HG02759 (cell line): ENCODE results near the gene UAP1L1.

Experiments used
- ATAC-seq: cut with Tn5 transposase; IDR thresholded peaks from one replicate; pipeline ENCODE4 v1.9.1; 2021; ENCODE audit warnings: mild to moderate bottlenecking, moderate library complexity; ENCODE audit not compliant: unreplicated experiment

The UAP1L1 gene

DNA sequence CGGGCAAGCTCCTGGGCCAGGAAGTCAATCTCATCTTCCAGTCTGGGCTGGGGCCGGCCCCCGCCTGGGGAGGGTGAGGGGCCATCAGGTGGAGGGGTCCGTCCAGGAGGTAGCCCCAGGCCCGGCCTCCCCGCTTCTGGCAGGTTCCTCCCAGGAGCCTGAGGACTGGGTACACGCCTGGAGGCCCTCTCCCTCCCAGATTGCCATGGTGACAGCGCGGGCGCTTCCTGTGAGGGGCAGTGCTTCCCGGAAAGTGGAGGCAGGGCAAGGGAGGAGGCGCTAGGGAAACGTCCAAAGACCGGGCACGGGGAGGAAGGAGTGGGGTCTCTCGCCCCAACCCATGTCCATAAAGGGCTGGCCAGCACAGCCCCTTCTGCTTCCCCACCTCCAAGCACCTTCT is 36.2 kb upstream of the UAP1L1 start:
- no peak for ATAC-seq

- no peak for ATAC-seq
Measured at GRCh38 chr9:137042751-137043727, 34.3 kb upstream of the UAP1L1 start.

DNA sequence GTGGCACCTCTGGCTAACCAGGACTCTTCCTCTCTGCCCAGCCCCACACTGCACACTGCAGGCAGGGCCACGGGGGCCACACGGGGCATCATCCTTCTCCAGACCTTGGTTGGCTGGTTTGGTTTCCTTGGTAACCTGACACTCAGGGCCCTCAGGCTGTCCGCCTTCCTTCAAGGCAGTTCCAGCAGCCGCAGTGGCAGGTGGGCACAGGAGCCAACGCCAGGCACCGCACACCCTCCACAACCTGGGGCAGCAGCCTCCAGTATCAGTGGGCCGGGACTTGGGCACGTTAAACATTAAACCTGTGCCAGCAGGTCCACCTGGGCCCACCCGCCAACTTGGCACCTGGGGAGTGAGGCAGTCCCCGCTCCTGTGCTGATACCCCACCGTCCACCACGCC is 33.3 kb upstream of the UAP1L1 start:
- ATAC-seq = no peak

GRCh38 chr9:137044502-137045177 is 32.7 kb upstream of the UAP1L1 start:
- ATAC-seq = no peak

GRCh38 chr9:137045294-137046087 is 31.8 kb upstream of the UAP1L1 start:
- ATAC-seq = no peak

GRCh38 chr9:137046088-137046787 is 31.1 kb upstream of the UAP1L1 start, which contains the start of gene NPDC1:
Gene NPDC1 (minus strand): TSS chr9:137046177. CDS start chr9:137045989, 188 bp downstream.
- ATAC-seq = no peak

GRCh38 chr9:137048655-137049543 is 28.4 kb upstream of the UAP1L1 start:
- no peak for ATAC-seq

- ATAC-seq = no peak
Measured at GRCh38 chr9:137049544-137050449, 27.5 kb upstream of the UAP1L1 start.

GRCh38 chr9:137050570-137050969 is 26.7 kb upstream of the UAP1L1 start:
- no peak for ATAC-seq

DNA sequence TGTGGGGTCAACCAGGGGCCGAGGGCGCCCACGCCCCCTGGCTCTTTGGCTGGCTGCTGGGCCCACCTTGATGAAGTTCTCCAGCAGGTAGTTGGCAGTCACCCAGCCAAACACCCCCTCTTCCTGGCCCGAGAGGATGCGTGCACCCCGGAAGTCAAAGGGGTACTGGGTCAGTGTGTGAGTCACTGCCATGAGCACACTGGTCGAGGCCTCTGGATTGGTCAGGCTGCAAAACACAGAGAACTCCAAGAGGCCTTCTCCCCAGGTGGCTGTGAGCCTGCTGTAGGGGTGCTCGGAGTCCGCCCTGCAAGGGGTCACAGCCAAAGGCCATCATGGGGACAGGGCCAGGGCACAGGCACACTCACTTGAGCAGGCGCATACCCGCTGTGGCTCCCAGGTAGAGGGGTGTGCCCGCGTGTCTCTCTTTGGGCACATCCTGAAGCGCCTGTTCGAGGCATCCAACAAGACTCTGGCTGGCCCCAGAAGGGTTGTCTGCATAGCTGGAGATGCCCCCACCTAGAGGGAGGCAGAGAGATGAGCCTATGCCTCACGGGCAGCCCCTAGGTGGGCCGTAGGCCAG is 26.1 kb upstream of the UAP1L1 start:
- ATAC-seq = no peak

- no peak for ATAC-seq
Measured at GRCh38 chr9:137052293-137052692, 25.0 kb upstream of the UAP1L1 start.

GRCh38 chr9:137052998-137053943 is 24.0 kb upstream of the UAP1L1 start:
- ATAC-seq = no peak

DNA sequence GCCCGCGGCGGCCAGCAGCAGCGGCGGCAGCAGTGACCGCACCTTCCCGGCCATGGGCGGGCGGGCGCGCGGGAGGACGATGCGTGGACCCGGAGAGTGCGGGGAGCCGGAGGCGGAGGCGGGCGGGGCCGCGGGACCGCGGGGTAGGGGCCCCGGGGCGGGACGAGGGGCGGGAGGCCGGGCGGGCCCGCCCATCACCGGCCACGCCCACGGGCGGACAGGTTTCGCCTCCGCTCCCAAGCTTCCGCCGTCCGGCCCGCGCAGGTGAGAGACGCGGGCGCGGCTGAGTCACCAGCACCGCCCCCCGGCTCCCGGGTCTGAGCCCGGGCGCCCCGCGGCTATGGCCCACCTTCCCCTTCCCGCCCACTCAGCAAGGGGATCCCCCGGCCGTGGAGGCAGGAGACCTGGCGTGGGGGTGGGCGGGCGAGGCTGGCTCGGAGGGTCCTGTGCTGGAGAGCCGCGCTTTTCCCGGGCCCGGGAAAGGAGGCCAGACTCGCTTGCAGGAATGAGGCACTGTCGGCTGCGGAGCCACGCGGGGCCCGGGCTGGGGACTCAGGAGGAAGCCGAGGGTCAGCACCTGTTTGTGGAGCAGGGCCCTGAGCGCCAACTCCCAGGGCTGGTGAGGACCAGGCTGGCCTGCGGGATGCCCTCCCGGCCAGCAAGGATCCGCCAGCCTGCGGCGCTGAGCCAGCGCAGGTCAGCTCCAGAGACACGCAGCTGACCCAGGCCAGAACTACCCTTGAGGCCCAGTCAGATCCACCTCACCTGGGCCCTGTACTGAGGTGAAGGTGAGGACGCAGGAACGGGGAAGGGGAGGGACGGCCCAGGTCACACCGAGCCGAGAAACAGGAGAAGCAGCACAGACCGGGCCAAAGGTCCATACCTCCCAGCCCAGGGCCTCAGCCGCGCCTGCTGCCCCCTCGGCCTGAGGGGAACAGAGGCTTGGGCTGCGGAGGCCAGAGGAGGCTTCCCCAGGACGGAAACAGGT is 23.1 kb upstream of the UAP1L1 start, which contains the start of gene ENTPD2:
Gene ENTPD2 (minus strand): TSS at position 118 of the 988 bp plus-strand sequence. CDS start 64 bp downstream, at position 54.
- ATAC-seq = no peak

DNA sequence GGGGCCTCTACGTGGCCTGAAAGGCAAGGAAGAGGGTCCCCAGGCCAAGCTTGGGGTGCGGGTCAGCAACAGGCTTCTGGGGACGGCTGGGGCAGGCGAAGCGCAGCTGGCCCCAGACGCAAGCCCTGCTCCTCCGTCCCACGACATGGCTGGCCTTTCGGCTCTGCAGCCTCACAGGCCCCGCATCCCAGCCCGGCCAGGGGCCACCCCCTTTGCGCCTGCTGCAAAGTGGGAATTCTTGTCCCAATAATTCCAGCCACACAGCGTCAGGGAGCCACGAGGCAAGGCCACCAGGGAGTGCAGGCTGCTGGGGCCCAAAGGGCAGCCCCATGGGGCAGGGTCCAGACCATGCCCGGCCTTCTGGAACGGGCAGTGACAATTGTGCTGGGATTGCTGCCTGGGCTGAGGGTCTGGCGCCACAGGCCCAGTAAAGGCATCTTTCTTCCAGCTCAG is 22.4 kb upstream of the UAP1L1 start:
- no peak for ATAC-seq
